ENCODE results near the gene GKAP1. TPM values are rescaled to one million over a fixed set of nuclear protein-coding genes. Genes with fewer than 3 reads are reported as not detected.
"Not testable (repeated sequence)": the region's sequence is repeated elsewhere in the genome, so short reads cannot be mapped to it uniquely, and the experiment has no call there.

Gene GKAP1
- total RNA-seq, 1 experiment from 2014 or later = 9.6 TPM

- DNase-seq (ENCODE audit: low read depth) = not testable (repeated sequence)
These were observed 88.8 kb downstream of the GKAP1 start for GRCh38 chr9:83728591-83729368.

- DNase-seq (ENCODE audit: low read depth) = no peak
These were observed 93.1 kb downstream of the GKAP1 start for GRCh38 chr9:83724436-83724835.

- peak; percentile 50 for DNase-seq (ENCODE audit: low read depth)
These were observed 94.7 kb downstream of the GKAP1 start for GRCh38 chr9:83722726-83723495.

- no peak for DNase-seq (ENCODE audit: low read depth)
These were observed 96.1 kb downstream of the GKAP1 start for GRCh38 chr9:83721509-83721908.

- DNase-seq (ENCODE audit: low read depth) = no peak
These were observed 101.8 kb downstream of the GKAP1 start for GRCh38 chr9:83715794-83716193.

GRCh38 chr9:83715221-83715620, 102.3 kb downstream of the GKAP1 start:
- DNase-seq (ENCODE audit: low read depth) = no peak

GRCh38 chr9:83714329-83714728, 103.2 kb downstream of the GKAP1 start:
- no peak for DNase-seq (ENCODE audit: low read depth)

GRCh38 chr9:83708515-83709158, 108.9 kb downstream of the GKAP1 start:
- peak; percentile 58 for DNase-seq (ENCODE audit: low read depth)

- peak; percentile 91 for DNase-seq (ENCODE audit: low read depth)
These were observed 109.6 kb downstream of the GKAP1 start, which contains the start of gene UBQLN1 for GRCh38 chr9:83707768-83708514. UBQLN1 (minus strand) TSS chr9:83707958; CDS start chr9:83707679, 279 bp downstream.

GRCh38 chr9:83707518-83707767, 110.1 kb downstream of the GKAP1 start:
- DNase-seq (ENCODE audit: low read depth) = peak; percentile 81

- peak; percentile 33 for DNase-seq (ENCODE audit: low read depth)
These were observed 110.7 kb downstream of the GKAP1 start for GRCh38 chr9:83706676-83707517.

- not testable (repeated sequence) for DNase-seq (ENCODE audit: low read depth)
These were observed 112.3 kb downstream of the GKAP1 start for GRCh38 chr9:83705219-83705651.

GRCh38 chr9:83701769-83702168, 115.8 kb downstream of the GKAP1 start:
- peak; percentile 78 for DNase-seq (ENCODE audit: low read depth)

- DNase-seq (ENCODE audit: low read depth) = no peak
These were observed 116.3 kb downstream of the GKAP1 start for GRCh38 chr9:83701286-83701685.

GRCh38 chr9:83699615-83700014, 118.0 kb downstream of the GKAP1 start:
- no peak for DNase-seq (ENCODE audit: low read depth)

GRCh38 chr9:83698976-83699585, 118.5 kb downstream of the GKAP1 start:
- no peak for DNase-seq (ENCODE audit: low read depth)

GRCh38 chr9:83691492-83691891, 126.1 kb downstream of the GKAP1 start:
- no peak for DNase-seq (ENCODE audit: low read depth)
